ENCODE results near the gene PRUNE1. TPM values are rescaled to one million over a fixed set of nuclear protein-coding genes. Genes with fewer than 3 reads are reported as not detected.

PRUNE1 gene
- polyA plus RNA-seq, 1 donor from 2014 or later: 32.2 TPM

- TF ChIP-seq SMC3 (conservative IDR thresholded peaks at IDR 0.05; ENCODE audit: poor library complexity) (no peak), RAD21 (conservative IDR thresholded peaks at IDR 0.05) (no peak), MXI1 (conservative IDR thresholded peaks at IDR 0.05; ENCODE audit: poor library complexity, severe bottlenecking) (no peak), EP300 (conservative IDR thresholded peaks at IDR 0.05; ENCODE audit: poor library complexity, severe bottlenecking) (no peak)
These were observed 39.8 kb upstream of the PRUNE1 start (continued) for GRCh38 chr1:150968491-150968890.

GRCh38 chr1:150969626-150970025 lies 38.6 kb upstream of the PRUNE1 start:
- Histone ChIP-seq H3K9me3 (ENCODE audit: low read length) (no peaks in the 10 kb centered on the region), H4K20me1 (ENCODE audit: insufficient read depth) (no peaks in the 10 kb centered on the region), H3K4me2 (ENCODE audit: low read length) (no peak overlapping the region), H3K27ac (ENCODE audit: low read length) (no peak overlapping the region), H3K36me3 (ENCODE audit: insufficient read depth, low read length) (peaks cover 7% of the 10 kb centered on the region), H3F3A (ENCODE audit: insufficient read depth, low read length, poor library complexity, severe bottlenecking) (no peaks in the 10 kb centered on the region), H3K9ac (ENCODE audit: low read length) (no peak overlapping the region), H3K9me2 (ENCODE audit: insufficient read depth, low read length) (no peaks in the 10 kb centered on the region), H2AFZ (ENCODE audit: low read depth, low read length) (no peak overlapping the region), H3K27me3 (ENCODE audit: insufficient read depth, low read depth, low read length) (no peaks in the 10 kb centered on the region), H3K79me2 (replicated peaks; ENCODE audit: insufficient read depth, low read length) (peaks cover 42% of the 10 kb centered on the region), H3K4me3 (ENCODE audit: low read length) (no peak overlapping the region)
- TF ChIP-seq EZH2 (IDR thresholded peaks at IDR 0.05; ENCODE audit: borderline replicate concordance, insufficient read depth, low read length, poor library complexity, severe bottlenecking): no peak
- TF ChIP-seq CTCF (IDR thresholded peaks at IDR 0.05; ENCODE audit: poor library complexity, severe bottlenecking): no peak
- no peak for TF ChIP-seq MXI1 (conservative IDR thresholded peaks at IDR 0.05; ENCODE audit: poor library complexity, severe bottlenecking)
- TF ChIP-seq TAF1 (IDR thresholded peaks at IDR 0.05; ENCODE audit: low read depth): no peak
- TF ChIP-seq, protein P1, sequence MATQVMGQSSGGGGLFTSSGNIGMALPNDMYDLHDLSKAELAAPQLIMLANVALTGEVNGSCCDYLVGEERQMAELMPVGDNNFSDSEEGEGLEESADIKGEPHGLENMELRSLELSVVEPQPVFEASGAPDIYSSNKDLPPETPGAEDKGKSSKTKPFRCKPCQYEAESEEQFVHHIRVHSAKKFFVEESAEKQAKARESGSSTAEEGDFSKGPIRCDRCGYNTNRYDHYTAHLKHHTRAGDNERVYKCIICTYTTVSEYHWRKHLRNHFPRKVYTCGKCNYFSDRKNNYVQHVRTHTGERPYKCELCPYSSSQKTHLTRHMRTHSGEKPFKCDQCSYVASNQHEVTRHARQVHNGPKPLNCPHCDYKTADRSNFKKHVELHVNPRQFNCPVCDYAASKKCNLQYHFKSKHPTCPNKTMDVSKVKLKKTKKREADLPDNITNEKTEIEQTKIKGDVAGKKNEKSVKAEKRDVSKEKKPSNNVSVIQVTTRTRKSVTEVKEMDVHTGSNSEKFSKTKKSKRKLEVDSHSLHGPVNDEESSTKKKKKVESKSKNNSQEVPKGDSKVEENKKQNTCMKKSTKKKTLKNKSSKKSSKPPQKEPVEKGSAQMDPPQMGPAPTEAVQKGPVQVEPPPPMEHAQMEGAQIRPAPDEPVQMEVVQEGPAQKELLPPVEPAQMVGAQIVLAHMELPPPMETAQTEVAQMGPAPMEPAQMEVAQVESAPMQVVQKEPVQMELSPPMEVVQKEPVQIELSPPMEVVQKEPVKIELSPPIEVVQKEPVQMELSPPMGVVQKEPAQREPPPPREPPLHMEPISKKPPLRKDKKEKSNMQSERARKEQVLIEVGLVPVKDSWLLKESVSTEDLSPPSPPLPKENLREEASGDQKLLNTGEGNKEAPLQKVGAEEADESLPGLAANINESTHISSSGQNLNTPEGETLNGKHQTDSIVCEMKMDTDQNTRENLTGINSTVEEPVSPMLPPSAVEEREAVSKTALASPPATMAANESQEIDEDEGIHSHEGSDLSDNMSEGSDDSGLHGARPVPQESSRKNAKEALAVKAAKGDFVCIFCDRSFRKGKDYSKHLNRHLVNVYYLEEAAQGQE (IDR thresholded peaks at IDR 0.05; ENCODE audit: borderline replicate concordance): no peak
- TF ChIP-seq POLR2AphosphoS5 (IDR thresholded peaks at IDR 0.05): no peak
- no peak for TF ChIP-seq SMC3 (conservative IDR thresholded peaks at IDR 0.05; ENCODE audit: poor library complexity)
- TF ChIP-seq RAD21 (conservative IDR thresholded peaks at IDR 0.05): no peak
- TF ChIP-seq EP300 (conservative IDR thresholded peaks at IDR 0.05; ENCODE audit: poor library complexity, severe bottlenecking): no peak

DNA sequence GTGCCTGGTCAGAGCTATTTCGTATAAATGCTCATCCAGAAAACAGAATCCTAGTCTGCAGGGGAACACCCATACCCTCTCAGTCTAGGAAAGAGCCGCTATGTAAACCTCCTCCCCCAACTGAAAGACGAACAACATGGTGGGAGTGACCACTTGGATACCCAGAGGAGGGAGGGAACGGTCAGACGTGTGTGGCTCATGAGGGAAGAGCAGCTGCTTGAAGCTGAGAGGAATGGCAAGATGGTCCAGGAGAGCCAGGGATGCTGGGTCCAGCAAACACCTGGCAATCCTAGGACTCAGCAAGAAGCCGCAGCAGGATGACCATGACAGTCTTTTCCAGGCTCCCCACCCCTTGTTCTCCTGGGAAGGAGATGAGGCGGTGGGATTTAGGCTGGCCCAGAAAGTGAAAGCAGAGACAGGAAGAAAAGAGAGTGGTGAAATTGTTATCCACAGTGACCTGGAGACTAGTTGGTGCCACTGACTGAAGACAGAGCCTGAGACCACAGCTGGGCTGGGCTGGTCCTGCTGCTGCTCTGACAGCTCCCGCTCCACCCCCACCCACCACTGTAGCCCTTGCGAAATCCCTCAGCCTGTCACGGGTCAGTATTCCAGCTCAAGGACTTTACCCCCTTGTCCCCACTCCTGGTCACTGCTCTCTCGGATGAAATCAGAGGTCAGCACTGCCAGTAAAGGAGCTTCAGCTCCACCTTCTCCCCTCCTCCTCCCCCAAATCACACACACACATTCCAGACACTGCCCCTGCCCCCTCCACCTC lies 37.3 kb upstream of the PRUNE1 start:
- H4K20me1 ChIP-seq (ENCODE audit: insufficient read depth): no peaks in the 10 kb centered on the region
- no peaks in the 10 kb centered on the region for H3F3A ChIP-seq (ENCODE audit: insufficient read depth, low read length, poor library complexity, severe bottlenecking)
- H3K79me2 ChIP-seq (replicated peaks; ENCODE audit: insufficient read depth, low read length): peaks cover 50% of the 10 kb centered on the region
- H3K9me2 ChIP-seq (ENCODE audit: insufficient read depth, low read length): no peaks in the 10 kb centered on the region
- H3K36me3 ChIP-seq (ENCODE audit: insufficient read depth, low read length): peaks cover 5% of the 10 kb centered on the region
- H3K4me3 ChIP-seq (ENCODE audit: low read length): no peak overlapping the region
- H3K9ac ChIP-seq (ENCODE audit: low read length): no peak overlapping the region
- no peak overlapping the region for H2AFZ ChIP-seq (ENCODE audit: low read depth, low read length)
- no peak for TF ChIP-seq MXI1 (conservative IDR thresholded peaks at IDR 0.05; ENCODE audit: poor library complexity, severe bottlenecking)
- no peaks in the 10 kb centered on the region for H3K27me3 ChIP-seq (ENCODE audit: insufficient read depth, low read depth, low read length)
- H3K27ac ChIP-seq (ENCODE audit: low read length): no peak overlapping the region
- H3K9me3 ChIP-seq (ENCODE audit: low read length): no peaks in the 10 kb centered on the region
- no peak overlapping the region for H3K4me2 ChIP-seq (ENCODE audit: low read length)

Measured in neural cell (in vitro differentiated cells).